Activated T-cell treated with anti-CD3 and anti-CD28 coated beads, Interleukin-2, amount 50 U/mL, for 48 hours (primary cell): ENCODE measurements around the gene UBTD2.

Experiments
- DNase-seq, 2 experiments: peaks; one replicate each; pipeline ENCODE4 v3.0.0-alpha.2; 2020

The UBTD2 gene

GRCh38 chr5:172188893-172189692, 94.5 kb downstream of the UBTD2 start:
- no peak for DNase-seq

GRCh38 chr5:172188033-172188892, 95.3 kb downstream of the UBTD2 start, which contains the start of gene STK10:
STK10 (minus strand) TSS chr5:172188224; CDS start chr5:172188042, 182 bp downstream.
- DNase-seq, result peak; percentile 93 to 94

- peak; percentile 81 for DNase-seq
These were observed 96.2 kb downstream of the UBTD2 start for GRCh38 chr5:172187118-172188032.

GRCh38 chr5:172186114-172186695, 97.4 kb downstream of the UBTD2 start:
- DNase-seq, result peak in 1 of 2 experiments; percentile 25

- DNase-seq, result no peak
These were observed 98.5 kb downstream of the UBTD2 start for GRCh38 chr5:172185096-172185461.

- no peak for DNase-seq
These were observed 99.7 kb downstream of the UBTD2 start for GRCh38 chr5:172183881-172184280.

- no peak for DNase-seq
These were observed 101.3 kb downstream of the UBTD2 start for GRCh38 chr5:172182291-172182690.

- peak in 1 of 2 experiments; percentile 45 for DNase-seq
These were observed 102.6 kb downstream of the UBTD2 start for GRCh38 chr5:172180936-172181335.

GRCh38 chr5:172178991-172179989, 104.3 kb downstream of the UBTD2 start:
- peak; percentile 68 to 70 for DNase-seq

GRCh38 chr5:172178301-172178987, 105.1 kb downstream of the UBTD2 start:
- peak; percentile 76 to 77 for DNase-seq

- DNase-seq, result no peak
These were observed 106.4 kb downstream of the UBTD2 start for GRCh38 chr5:172177176-172177575.

GRCh38 chr5:172175263-172175719, 108.3 kb downstream of the UBTD2 start:
- DNase-seq, result peak; percentile 90 to 93

GRCh38 chr5:172173564-172174153, 109.9 kb downstream of the UBTD2 start:
- DNase-seq, result peak; percentile 89 to 90

- DNase-seq, result peak in 1 of 2 experiments; percentile 41
These were observed 110.5 kb downstream of the UBTD2 start for GRCh38 chr5:172172912-172173563.

GRCh38 chr5:172171118-172171517, 112.4 kb downstream of the UBTD2 start:
- DNase-seq, result no peak

GRCh38 chr5:172170251-172170701, 113.3 kb downstream of the UBTD2 start:
- peak; percentile 39 to 41 for DNase-seq

GRCh38 chr5:172169216-172169615, 114.3 kb downstream of the UBTD2 start:
- DNase-seq, result no peak

- no peak for DNase-seq
These were observed 115.3 kb downstream of the UBTD2 start for GRCh38 chr5:172168311-172168710.

GRCh38 chr5:172167895-172168294, 115.7 kb downstream of the UBTD2 start:
- no peak for DNase-seq
